ENCODE results near the gene KIAA0232. TPM values are rescaled to one million over a fixed set of nuclear protein-coding genes. Genes with fewer than 3 reads are reported as not detected.

The KIAA0232 gene
- total RNA-seq, 1 experiment from 2014 or later = 5.5 TPM

GRCh38 chr4:6845027-6845426 lies 62.5 kb downstream of the KIAA0232 start:
- Histone ChIP-seq H3K9ac (ENCODE audit: low read length) (no peak overlapping the region), H3K4me3 (ENCODE audit: low read length) (no peak overlapping the region), H3K27me3 (ENCODE audit: low read length) (no peaks in the 10 kb centered on the region), H3F3A (ENCODE audit: low read length, unreplicated experiment) (no peaks in the 10 kb centered on the region), H3K9me3 (ENCODE audit: low read length) (no peaks in the 10 kb centered on the region), H3K9me2 (replicated peaks; ENCODE audit: low read length) (no peaks in the 10 kb centered on the region), H3K79me2 (ENCODE audit: low read length) (peaks cover 5% of the 10 kb centered on the region; the same call in 1 of the 2 replicates), H2AFZ (ENCODE audit: low read length) (no peak overlapping the region), H3K4me1 (ENCODE audit: insufficient read depth, low read length) (no peaks in the 10 kb centered on the region), H4K20me1 (ENCODE audit: low read length) (no peaks in the 10 kb centered on the region), H3K4me2 (ENCODE audit: low read length) (no peak overlapping the region), H3K36me3 (ENCODE audit: low read depth, low read length) (peaks cover 4% of the 10 kb centered on the region), H3K27ac (ENCODE audit: low read length) (no peak overlapping the region)
- TF ChIP-seq, protein P1, sequence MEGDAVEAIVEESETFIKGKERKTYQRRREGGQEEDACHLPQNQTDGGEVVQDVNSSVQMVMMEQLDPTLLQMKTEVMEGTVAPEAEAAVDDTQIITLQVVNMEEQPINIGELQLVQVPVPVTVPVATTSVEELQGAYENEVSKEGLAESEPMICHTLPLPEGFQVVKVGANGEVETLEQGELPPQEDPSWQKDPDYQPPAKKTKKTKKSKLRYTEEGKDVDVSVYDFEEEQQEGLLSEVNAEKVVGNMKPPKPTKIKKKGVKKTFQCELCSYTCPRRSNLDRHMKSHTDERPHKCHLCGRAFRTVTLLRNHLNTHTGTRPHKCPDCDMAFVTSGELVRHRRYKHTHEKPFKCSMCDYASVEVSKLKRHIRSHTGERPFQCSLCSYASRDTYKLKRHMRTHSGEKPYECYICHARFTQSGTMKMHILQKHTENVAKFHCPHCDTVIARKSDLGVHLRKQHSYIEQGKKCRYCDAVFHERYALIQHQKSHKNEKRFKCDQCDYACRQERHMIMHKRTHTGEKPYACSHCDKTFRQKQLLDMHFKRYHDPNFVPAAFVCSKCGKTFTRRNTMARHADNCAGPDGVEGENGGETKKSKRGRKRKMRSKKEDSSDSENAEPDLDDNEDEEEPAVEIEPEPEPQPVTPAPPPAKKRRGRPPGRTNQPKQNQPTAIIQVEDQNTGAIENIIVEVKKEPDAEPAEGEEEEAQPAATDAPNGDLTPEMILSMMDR (conservative IDR thresholded peaks at IDR 0.05; ENCODE audit: low read depth, low read length) = no peak
- TF ChIP-seq EZH2 (IDR thresholded peaks at IDR 0.05; ENCODE audit: low read length, unreplicated experiment) (no peak), EZH2phosphoT487 (IDR thresholded peaks at IDR 0.05; ENCODE audit: borderline replicate concordance, low read length) (no peak)
- ChIA-PET CTCF (no interaction called here), POLR2A (ENCODE audit: unreplicated experiment) (no interaction called here)
- no peak for DNase-seq
- intact Hi-C loops (cut with micrococcal nuclease) = no loop called here
- BruUV-seq (replicated peaks) = no TSS peak
- no peak for ATAC-seq

- Histone ChIP-seq H2AFZ (ENCODE audit: low read length) (no peak overlapping the region), H3K4me3 (ENCODE audit: low read length) (no peak overlapping the region), H3F3A (ENCODE audit: low read length, unreplicated experiment) (no peaks in the 10 kb centered on the region), H3K27me3 (ENCODE audit: low read length) (no peaks in the 10 kb centered on the region), H3K9ac (ENCODE audit: low read length) (no peak overlapping the region), H3K4me1 (ENCODE audit: insufficient read depth, low read length) (no peaks in the 10 kb centered on the region), H4K20me1 (ENCODE audit: low read length) (no peaks in the 10 kb centered on the region), H3K36me3 (ENCODE audit: low read depth, low read length) (peaks cover 4% of the 10 kb centered on the region), H3K79me2 (ENCODE audit: low read length) (peaks cover 5% of the 10 kb centered on the region; the same call in 1 of the 2 replicates), H3K9me3 (ENCODE audit: low read length) (no peaks in the 10 kb centered on the region), H3K27ac (ENCODE audit: low read length) (no peak overlapping the region), H3K4me2 (ENCODE audit: low read length) (no peak overlapping the region), H3K9me2 (replicated peaks; ENCODE audit: low read length) (no peaks in the 10 kb centered on the region)
- ATAC-seq (no peak), DNase-seq (no peak)
- POLR2A ChIA-PET (ENCODE audit: unreplicated experiment) = no interaction called here
- CTCF ChIA-PET = no interaction called here
- intact Hi-C loops (cut with micrococcal nuclease) = no loop called here
- TF ChIP-seq EZH2phosphoT487 (IDR thresholded peaks at IDR 0.05; ENCODE audit: borderline replicate concordance, low read length) (no peak), EZH2 (IDR thresholded peaks at IDR 0.05; ENCODE audit: low read length, unreplicated experiment) (no peak)
- TF ChIP-seq, protein P1 (conservative IDR thresholded peaks at IDR 0.05; ENCODE audit: low read depth, low read length) = no peak
- no TSS peak for BruUV-seq (replicated peaks)
Measured at GRCh38 chr4:6845574-6845973, 63.0 kb downstream of the KIAA0232 start.

DNA sequence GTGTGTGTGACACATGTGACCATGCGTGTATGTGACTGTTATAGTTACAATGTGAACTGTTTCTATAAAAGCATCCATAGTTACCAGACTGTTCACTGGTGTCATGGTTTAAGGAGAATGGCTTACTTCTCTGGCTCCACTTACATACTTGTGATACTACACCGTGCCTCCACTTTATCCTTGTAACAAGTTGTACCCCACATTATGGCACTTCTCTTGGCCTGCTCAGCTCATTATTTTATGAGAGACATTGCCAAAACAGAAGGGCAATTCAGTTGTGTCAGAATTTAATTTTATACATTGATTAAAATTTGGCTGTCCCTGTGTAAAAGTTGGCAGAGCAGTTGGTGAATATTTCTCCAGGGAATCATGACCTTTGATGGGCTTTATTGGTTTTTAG lies 64.7 kb downstream of the KIAA0232 start:
- no peak for DNase-seq
- no TSS peak for BruUV-seq (replicated peaks)
- H3K27me3 ChIP-seq (ENCODE audit: low read length) = no peaks in the 10 kb centered on the region
- TF ChIP-seq, protein P1 (conservative IDR thresholded peaks at IDR 0.05; ENCODE audit: low read depth, low read length) = no peak
- TF ChIP-seq EZH2 (IDR thresholded peaks at IDR 0.05; ENCODE audit: low read length, unreplicated experiment) = no peak
- TF ChIP-seq EZH2phosphoT487 (IDR thresholded peaks at IDR 0.05; ENCODE audit: borderline replicate concordance, low read length) = no peak
- H3K4me2 ChIP-seq (ENCODE audit: low read length) = no peak overlapping the region
- H2AFZ ChIP-seq (ENCODE audit: low read length) = no peak overlapping the region
- intact Hi-C loops (cut with micrococcal nuclease) = no loop called here
- H3K79me2 ChIP-seq (ENCODE audit: low read length) = no peaks in the 10 kb centered on the region; the same call in 1 of the 2 replicates
- no peaks in the 10 kb centered on the region for H3K9me2 ChIP-seq (replicated peaks; ENCODE audit: low read length)
- no peaks in the 10 kb centered on the region for H3F3A ChIP-seq (ENCODE audit: low read length, unreplicated experiment)
- ChIA-PET POLR2A (ENCODE audit: unreplicated experiment) (no interaction called here), CTCF (no interaction called here)
- H3K4me3 ChIP-seq (ENCODE audit: low read length) = no peak overlapping the region
- ATAC-seq = no peak
- H3K36me3 ChIP-seq (ENCODE audit: low read depth, low read length) = peaks cover 15% of the 10 kb centered on the region
- H4K20me1 ChIP-seq (ENCODE audit: low read length) = no peaks in the 10 kb centered on the region
- no peak overlapping the region for H3K27ac ChIP-seq (ENCODE audit: low read length)
- no peak overlapping the region for H3K9ac ChIP-seq (ENCODE audit: low read length)
- H3K9me3 ChIP-seq (ENCODE audit: low read length) = no peaks in the 10 kb centered on the region
- no peaks in the 10 kb centered on the region for H3K4me1 ChIP-seq (ENCODE audit: insufficient read depth, low read length)
